K562 (cell line): ENCODE results near the gene NR2E1. TPM values are rescaled to one million over a fixed set of nuclear protein-coding genes. Genes with fewer than 3 reads are reported as not detected.

Experiments used
- ATAC-seq: fragments of 200-7000 bp; cut with Tn5 transposase; 3 replicates; pipeline ENCODE4 v1.9.1; 2020; ENCODE audit warnings: moderate library complexity
- BruUV-seq: library from RNA; stranded (reverse); fragments of 400-500 nt; replicated peaks from 2 replicates; lab custom pipeline; 2021; lab: Mats Ljungman, UMichigan
- CTCF ChIA-PET: fragments of 300-600 bp; formaldehyde crosslinking; extraction: SDS; loops from one replicate; lab custom pipeline; 2021; ENCODE audit warnings: low intra/inter-chr PET ratio; lab: Yijun Ruan, JAX
- POLR2A ChIA-PET: fragments of 300-600, 350-650 bp; sonication (Branson Sonifier 250); formaldehyde crosslinking; extraction: SDS; loops from one replicate; lab custom pipeline; 2021; ENCODE audit warnings: antibody characterized with exemption, inconsistent platforms; lab: Yijun Ruan, JAX
- DNase-seq, 4 experiments: peaks; one replicate each; pipeline versions ENCODE4 v3.0.0 to v3.0.0-alpha.2; 2011 to 2018; ENCODE audit warnings: low spot score in 3 of 4, mixed read lengths in 3 of 4; ENCODE audit errors: extremely low read depth in 1 of 4
- FAIRE-seq: peaks from 2 replicates; lab custom pipeline; 2011; peaks lifted over from hg19 to GRCh38; lab: Jason Lieb, UNC
- H2AFZ ChIP-seq: 2 replicates; pipeline ENCODE4 v1.6.0; 2011; ENCODE audit warnings: low read depth, low read length, control low read depth, inconsistent platforms
- H3K27ac ChIP-seq: fragments of 200-600 bp; 3 replicates; pipeline ENCODE4 v1.8.0; 2011; ENCODE audit warnings: low read depth, mild to moderate bottlenecking, control low read depth, inconsistent platforms, low read length, moderate library complexity, mixed read lengths; ENCODE audit errors: extremely low read depth
- H3K27me3 ChIP-seq, 2 experiments: fragments of 300-600 bp in 1 of 2; 2 replicates in 1 of 2; 3 replicates in 1 of 2; pipeline versions ENCODE4 v1.6.0 to v1.8.0; 2011; ENCODE audit warnings: inconsistent platforms in 2 of 2, low read length in 2 of 2, mild to moderate bottlenecking in 1 of 2, mixed read lengths in 1 of 2, moderate library complexity in 1 of 2; ENCODE audit not compliant: control insufficient read depth in 2 of 2, insufficient read depth in 2 of 2
- H3K36me3 ChIP-seq: fragments of 300-600 bp; 3 replicates; pipeline ENCODE4 v1.8.0; 2011; ENCODE audit warnings: mild to moderate bottlenecking, low read length, inconsistent platforms; ENCODE audit not compliant: control insufficient read depth, insufficient read depth
- H3K4me1 ChIP-seq, 2 experiments: fragments of 200-600 bp in 1 of 2; replicated peaks in 1 of 2; 2 replicates in 1 of 2; 3 replicates in 1 of 2; pipeline versions ENCODE4 v1.5.1 to v1.8.0; 2011; ENCODE audit warnings: inconsistent platforms in 2 of 2, low read length in 2 of 2, mild to moderate bottlenecking in 1 of 2, mixed read lengths in 1 of 2, moderate library complexity in 1 of 2; ENCODE audit not compliant: control insufficient read depth in 2 of 2, insufficient read depth in 2 of 2
- H3K4me2 ChIP-seq: 2 replicates; pipeline ENCODE4 v1.6.1; 2011; ENCODE audit warnings: low read length, control low read depth, inconsistent platforms, mixed read lengths; ENCODE audit not compliant: insufficient read depth
- H3K4me3 ChIP-seq: fragments of 200-600 bp; sonication (generic), shearing (Covaris generic); 2 replicates; pipeline ENCODE4 v1.5.1; 2016; ENCODE audit warnings: control low read depth, inconsistent platforms
- H3K79me2 ChIP-seq: fragments of 200-600 bp; 3 replicates; pipeline ENCODE4 v1.8.0; 2011; ENCODE audit warnings: low read length, inconsistent platforms; ENCODE audit not compliant: control insufficient read depth, insufficient read depth
- H3K9ac ChIP-seq, 2 experiments: 2 replicates each; pipeline versions ENCODE4 v1.6.0 to v1.6.1; 2011; ENCODE audit warnings: low read depth in 2 of 2, low read length in 2 of 2, control low read depth in 1 of 2, inconsistent platforms in 1 of 2, mild to moderate bottlenecking in 1 of 2, mixed read lengths in 1 of 2; ENCODE audit not compliant: insufficient read depth in 1 of 2
- H3K9me1 ChIP-seq: one replicate; pipeline ENCODE4 v1.6.0; 2011; ENCODE audit warnings: inconsistent platforms, mild to moderate bottlenecking, low read length, moderate library complexity; ENCODE audit not compliant: control insufficient read depth, insufficient read depth
- H3K9me3 ChIP-seq: replicated peaks from 2 replicates; pipeline ENCODE4 v1.5.1; 2011; ENCODE audit warnings: low read depth, low read length, inconsistent platforms; ENCODE audit not compliant: control insufficient read depth, insufficient read depth
- H4K20me1 ChIP-seq: replicated peaks from 2 replicates; pipeline ENCODE4 v1.6.1; 2011; ENCODE audit warnings: low read length, inconsistent platforms, mixed read lengths; ENCODE audit not compliant: control insufficient read depth, insufficient read depth
- CHCHD3 ChIP-seq: fragments of 250-450 bp; sonication (Bioruptor Pico); IDR thresholded peaks from 2 replicates; pipeline ENCODE4 v2.1.2; 2022; ENCODE audit warnings: mild to moderate bottlenecking
- FOXA3 ChIP-seq, 2 experiments: fragments of 450-650 bp in 1 of 2; sonication (generic) in 1 of 2; formaldehyde crosslinking; IDR thresholded peaks in 1 of 2; conservative IDR thresholded peaks in 1 of 2; 2 replicates each; pipeline versions ENCODE4 v1.4.0 to v1.8.0; 2020 to 2022; ENCODE audit warnings: mild to moderate bottlenecking in 2 of 2, missing genetic modification reagents in 1 of 2
- FOXM1 ChIP-seq, 2 experiments: fragments of 450-650 bp in 1 of 2; sonication (generic) in 1 of 2; formaldehyde crosslinking in 1 of 2; IDR thresholded peaks; 2 replicates each; pipeline versions ENCODE4 v1.6.1 to v1.9.0; 2017 to 2022; ENCODE audit warnings: low read depth in 2 of 2, mild to moderate bottlenecking in 2 of 2, missing genetic modification reagents in 1 of 2, moderate library complexity in 1 of 2
- MAFG ChIP-seq: fragments of 450-650 bp; conservative IDR thresholded peaks from 2 replicates; pipeline ENCODE4 v1.6.1; 2016; ENCODE audit warnings: missing genetic modification characterization, missing compliant biosample characterization
- RBM14 ChIP-seq: fragments of 200-400 bp; formaldehyde crosslinking; IDR thresholded peaks from 2 replicates; pipeline ENCODE4 v1.6.1; 2018; ENCODE audit warnings: low read depth, mild to moderate bottlenecking, low read length, moderate library complexity, borderline replicate concordance; ENCODE audit not compliant: insufficient read depth
- TRIM28 ChIP-seq: fragments of 450-650 bp; IDR thresholded peaks from 2 replicates; pipeline ENCODE4 v1.6.1; 2017
- ZNF764 ChIP-seq: fragments of 250-450 bp; sonication (Bioruptor Pico); IDR thresholded peaks from 2 replicates; pipeline ENCODE4 v1.4.0; 2020; ENCODE audit warnings: low read depth, mild to moderate bottlenecking, moderate library complexity
- WGBS: fragments of 100-300 bp; shearing (Covaris generic); methylation state at CpG from one replicate; pipeline ENCODE4 v1.1.6; 2016; ENCODE audit warnings: low coverage, mixed read lengths; ENCODE audit not compliant: insufficient coverage; ENCODE audit errors: missing lambda C conversion rate; 5-methylcytosine and 5-hydroxymethylcytosine counted together
- in situ Hi-C: fragments of 300-500 bp; cut with MboI; formaldehyde crosslinking; loops from 4 replicates; pipeline ENCODE4 v1.15.0; 2018; ENCODE audit warnings: inconsistent platforms, mixed read lengths
- intact Hi-C: fragments of 100-400 bp; cut with micrococcal nuclease; formaldehyde crosslinking; loops from 2 replicates; pipeline ENCODE4 v1.14.2; 2022
- polyA plus RNA-seq, 8 experiments: library from polyadenylated mRNA; depleted of rRNA in 4 of 8; stranded (reverse) in 5 of 8; unstranded in 3 of 8; fragments of >200 nt; fragmentation: Nextera tagmentation in 2 of 8; fragmentation: Illumina TruSeq in 1 of 8; extraction: Ambion mirVana in 2 of 8; extraction: Trizol in 1 of 8; gene quantifications; 2 replicates each; pipeline versions ENCODE4 v1.2.1 to v1.2.3, GENCODE V29; 2011 to 2014; ENCODE audit warnings: inconsistent platforms in 1 of 8, missing spikeins in 1 of 8
- total RNA-seq, 7 experiments: library from RNA; depleted of rRNA in 6 of 7; stranded (reverse); fragments of >200 nt in 6 of 7; fragmentation: Illumina TruSeq in 2 of 7; extraction: Trizol in 2 of 7; gene quantifications; 2 replicates each; pipeline versions ENCODE4 v1.2.1 to v1.2.3, GENCODE V29; 2011 to 2021; ENCODE audit warnings: low replicate concordance in 1 of 7

Gene NR2E1
- total and polyA plus RNA-seq, 9 of the 15 experiments (the other 6 are each of a cell fraction or from before 2014, with no cell fraction given): not detected

DNA sequence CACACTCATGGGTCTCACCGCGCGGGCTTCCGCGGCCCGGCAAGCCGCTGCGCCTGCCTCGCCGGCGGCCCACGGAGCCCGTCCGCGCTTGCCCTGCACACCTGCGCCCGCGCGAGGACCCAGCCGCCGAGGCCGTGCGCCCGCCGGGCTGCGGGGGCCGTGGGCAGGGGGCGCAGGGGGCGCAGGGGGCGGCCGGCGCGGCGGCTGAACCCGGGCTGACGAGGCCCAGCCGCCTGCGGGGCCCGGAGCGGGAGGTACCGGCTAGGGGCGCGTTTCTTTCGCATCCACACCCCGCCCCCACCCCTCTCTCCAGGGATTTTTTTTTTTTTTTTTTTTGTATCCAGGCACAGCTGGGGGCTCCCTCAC, 47.5 kb upstream of the NR2E1 start:
- Histone ChIP-seq H3K4me3 (no peak overlapping the region), H3K27ac (no peak overlapping the region), H3K9me3 (no peaks in the 10 kb centered on the region), H2AFZ (no peak overlapping the region), H3K4me1 (peaks cover 0 to 35% of the 10 kb centered on the region in 2 experiments; a peak in 3 of 5 replicates), H3K9me1 (no peaks in the 10 kb centered on the region), H3K27me3 (peaks cover 17 to 64% of the 10 kb centered on the region in 2 experiments; a peak in 4 of 5 replicates), H3K36me3 (no peaks in the 10 kb centered on the region), H3K79me2 (no peaks in the 10 kb centered on the region), H4K20me1 (no peaks in the 10 kb centered on the region), H3K4me2 (no peak overlapping the region), H3K9ac (no peak overlapping the region)
- intact Hi-C loops: loop anchor here (10.0 kb wide), 2 partner anchors 136 to 716 kb away; no protein-coding TSS in a partner anchor
- FAIRE-seq (no peak), ATAC-seq (no peak), DNase-seq (no peak)
- ChIA-PET CTCF (no interaction called here), POLR2A (no interaction called here)
- 56% methylated on average over 12 of the region's 45 CpGs for WGBS
- no peak for TF ChIP-seq MAFG (tag)
- in situ Hi-C loops: no loop called here
- BruUV-seq: no TSS peak

DNA sequence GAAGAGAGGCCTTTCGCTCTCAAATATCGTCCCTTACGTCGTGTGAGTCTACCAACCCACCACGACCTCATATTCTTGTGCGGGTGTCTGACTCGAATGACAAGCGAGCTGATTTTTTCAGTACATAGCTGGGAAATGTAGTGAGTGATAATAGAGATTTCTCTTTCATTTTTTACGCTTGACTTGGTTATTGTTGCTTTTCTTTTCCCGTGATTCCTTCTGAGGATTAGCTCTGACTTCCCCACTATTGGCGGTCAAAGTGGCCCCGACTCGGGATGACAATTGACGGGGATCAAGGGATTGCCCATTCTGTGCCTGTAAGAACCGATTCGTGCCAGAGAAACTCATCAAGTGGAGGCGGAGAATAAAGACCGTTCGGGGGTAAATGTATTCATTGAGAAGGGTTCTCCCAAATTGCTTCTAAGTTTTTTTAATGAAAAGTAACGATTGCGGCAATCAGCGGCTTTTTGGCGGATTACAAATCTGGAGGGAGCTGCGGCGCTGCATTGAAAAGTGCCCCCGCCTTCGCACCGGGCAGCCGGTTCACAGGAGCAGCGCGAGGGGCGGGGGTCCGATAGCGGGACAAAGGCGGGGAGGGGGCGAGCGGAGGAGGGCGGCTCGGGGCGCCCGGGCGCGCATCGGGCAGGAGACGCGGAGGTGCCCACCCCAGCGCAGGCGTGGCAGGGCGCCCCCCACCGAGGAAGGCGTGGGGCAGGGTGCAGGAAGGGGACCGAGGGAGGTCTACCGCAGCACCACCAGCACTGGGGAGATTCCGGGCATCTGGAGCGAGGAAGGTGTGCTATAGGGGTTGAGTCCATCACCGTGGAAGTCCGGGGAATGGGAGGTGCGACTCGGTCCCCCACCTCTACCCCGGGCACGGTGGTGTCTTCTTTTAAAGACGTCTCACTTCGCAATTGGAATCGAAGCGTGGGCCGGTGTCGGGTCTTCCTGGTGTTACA, 46.7 kb upstream of the NR2E1 start:
- Histone ChIP-seq H3K4me1 (peaks cover 0 to 28% of the 10 kb centered on the region in 2 experiments; a peak in 3 of 5 replicates), H3K4me2 (no peak overlapping the region), H4K20me1 (no peaks in the 10 kb centered on the region), H3K9ac (no peak overlapping the region), H2AFZ (no peak overlapping the region), H3K9me1 (no peaks in the 10 kb centered on the region), H3K27ac (no peak overlapping the region), H3K4me3 (no peak overlapping the region), H3K27me3 (peaks cover 24 to 65% of the 10 kb centered on the region in 2 experiments; a peak in 4 of 5 replicates), H3K36me3 (no peaks in the 10 kb centered on the region), H3K79me2 (no peaks in the 10 kb centered on the region), H3K9me3 (no peaks in the 10 kb centered on the region)
- in situ Hi-C loops: no loop called here
- no peak for DNase-seq
- intact Hi-C loops: loop anchor here (10.0 kb wide), 2 partner anchors 136 to 716 kb away; no protein-coding TSS in a partner anchor
- ATAC-seq: no peak
- TF ChIP-seq FOXM1 (IDR thresholded peaks at IDR 0.05; ENCODE audit: low read depth) (no peak), FOXM1 (CRISPR knock-in tag; IDR thresholded peaks at IDR 0.05; ENCODE audit: low read depth) (no peak), TRIM28 (no peak), FOXA3 (CRISPR knock-in tag; conservative IDR thresholded peaks at IDR 0.05 in 1 of 2, IDR thresholded peaks at IDR 0.05 in 1 of 2) (no peak), CHCHD3 (CRISPR knock-in tag) (no peak), RBM14 (no peak), ZNF764 (CRISPR knock-in tag) (no peak)
- no TSS peak for BruUV-seq
- WGBS: 62% methylated on average over 41 of the region's 67 CpGs
- ChIA-PET CTCF (no interaction called here), POLR2A (no interaction called here)
- no peak for FAIRE-seq
